HUES48 (cell line): Measurements from ENCODE around the gene TIMP4.

Experiments
- H3K27ac ChIP-seq: one replicate; pipeline ENCODE4 v1.7.0; 2013; ENCODE audit warnings: low read depth, low read length, inconsistent platforms
- H3K27me3 ChIP-seq: 2 replicates; pipeline ENCODE4 v1.6.1; 2013; ENCODE audit warnings: mild to moderate bottlenecking, low read length; ENCODE audit not compliant: control insufficient read depth, insufficient read depth
- H3K36me3 ChIP-seq: 2 replicates; pipeline ENCODE4 v1.6.1; 2013; ENCODE audit warnings: low read length; ENCODE audit not compliant: control insufficient read depth, insufficient read depth
- H3K4me1 ChIP-seq: 2 replicates; pipeline ENCODE4 v1.6.1; 2013; ENCODE audit warnings: mild to moderate bottlenecking, low read length; ENCODE audit not compliant: control insufficient read depth, insufficient read depth
- H3K4me3 ChIP-seq: 2 replicates; pipeline ENCODE4 v1.5.1; 2013; ENCODE audit warnings: mild to moderate bottlenecking, low read depth, low read length
- H3K9ac ChIP-seq: 2 replicates; pipeline ENCODE4 v1.6.1; 2013; ENCODE audit warnings: mild to moderate bottlenecking, low read depth, low read length, moderate library complexity
- H3K9me3 ChIP-seq: 2 replicates; pipeline ENCODE4 v1.6.1; 2013; ENCODE audit warnings: low read length; ENCODE audit not compliant: control insufficient read depth, insufficient read depth

Gene TIMP4

GRCh38 chr3:12192655-12193484 is 34.2 kb upstream of the TIMP4 start:
- Histone ChIP-seq H3K27me3 (no peaks in the 10 kb centered on the region), H3K4me3 (no peak overlapping the region), H3K4me1 (no peaks in the 10 kb centered on the region), H3K9ac (no peak overlapping the region), H3K9me3 (no peaks in the 10 kb centered on the region), H3K36me3 (no peaks in the 10 kb centered on the region), H3K27ac (no peak overlapping the region)

- Histone ChIP-seq H3K4me1 (no peaks in the 10 kb centered on the region), H3K9me3 (no peaks in the 10 kb centered on the region), H3K27me3 (no peaks in the 10 kb centered on the region), H3K9ac (no peak overlapping the region), H3K36me3 (no peaks in the 10 kb centered on the region), H3K4me3 (no peak overlapping the region), H3K27ac (no peak overlapping the region)
Observed at GRCh38 chr3:12192173-12192572, 33.5 kb upstream of the TIMP4 start.

- Histone ChIP-seq H3K4me1 (no peaks in the 10 kb centered on the region), H3K9ac (no peak overlapping the region), H3K27me3 (no peaks in the 10 kb centered on the region), H3K9me3 (no peaks in the 10 kb centered on the region), H3K4me3 (no peak overlapping the region), H3K27ac (no peak overlapping the region), H3K36me3 (no peaks in the 10 kb centered on the region)
Observed at GRCh38 chr3:12191559-12191958, 32.8 kb upstream of the TIMP4 start.

GRCh38 chr3:12190832-12191231 is 32.1 kb upstream of the TIMP4 start:
- Histone ChIP-seq H3K27ac (no peak overlapping the region), H3K27me3 (no peaks in the 10 kb centered on the region), H3K9ac (no peak overlapping the region)

GRCh38 chr3:12190221-12190807 is 31.6 kb upstream of the TIMP4 start:
- no peak overlapping the region for H3K4me3 ChIP-seq
- no peaks in the 10 kb centered on the region for H3K4me1 ChIP-seq
- H3K9me3 ChIP-seq = no peaks in the 10 kb centered on the region
- H3K36me3 ChIP-seq = no peaks in the 10 kb centered on the region
- H3K9ac ChIP-seq = no peak overlapping the region
- H3K27ac ChIP-seq = no peak overlapping the region
- H3K27me3 ChIP-seq = no peaks in the 10 kb centered on the region

More at GRCh38 chr3:12190832-12191231, 32.1 kb upstream of the TIMP4 start:
- no peak overlapping the region for H3K4me3 ChIP-seq
- H3K36me3 ChIP-seq = no peaks in the 10 kb centered on the region
- H3K4me1 ChIP-seq = no peaks in the 10 kb centered on the region
- H3K9me3 ChIP-seq = no peaks in the 10 kb centered on the region

GRCh38 chr3:12188681-12189287 is 30.1 kb upstream of the TIMP4 start:
- Histone ChIP-seq H3K36me3 (no peaks in the 10 kb centered on the region), H3K27ac (no peak overlapping the region), H3K9ac (no peak overlapping the region), H3K27me3 (no peaks in the 10 kb centered on the region), H3K4me1 (no peaks in the 10 kb centered on the region), H3K9me3 (no peaks in the 10 kb centered on the region), H3K4me3 (no peak overlapping the region)

GRCh38 chr3:12188328-12188648 is 29.6 kb upstream of the TIMP4 start:
- Histone ChIP-seq H3K9ac (no peak overlapping the region), H3K9me3 (no peaks in the 10 kb centered on the region), H3K4me1 (no peaks in the 10 kb centered on the region), H3K27ac (no peak overlapping the region), H3K4me3 (no peak overlapping the region), H3K36me3 (no peaks in the 10 kb centered on the region), H3K27me3 (no peaks in the 10 kb centered on the region)

GRCh38 chr3:12187448-12188327 is 29.0 kb upstream of the TIMP4 start:
- no peaks in the 10 kb centered on the region for H3K36me3 ChIP-seq
- H3K27ac ChIP-seq = no peak overlapping the region
- H3K9me3 ChIP-seq = no peaks in the 10 kb centered on the region
- H3K27me3 ChIP-seq = no peaks in the 10 kb centered on the region
- no peaks in the 10 kb centered on the region for H3K4me1 ChIP-seq
- no peak overlapping the region for H3K4me3 ChIP-seq
- no peak overlapping the region for H3K9ac ChIP-seq

GRCh38 chr3:12186515-12187286 is 28.0 kb upstream of the TIMP4 start:
- H3K4me1 ChIP-seq = no peaks in the 10 kb centered on the region
- H3K36me3 ChIP-seq = no peaks in the 10 kb centered on the region
- no peaks in the 10 kb centered on the region for H3K9me3 ChIP-seq
- no peak overlapping the region for H3K9ac ChIP-seq
- no peak overlapping the region for H3K4me3 ChIP-seq
- no peak overlapping the region for H3K27ac ChIP-seq
- H3K27me3 ChIP-seq = no peaks in the 10 kb centered on the region

GRCh38 chr3:12186046-12186445 is 27.3 kb upstream of the TIMP4 start:
- no peak overlapping the region for H3K27ac ChIP-seq
- no peak overlapping the region for H3K4me3 ChIP-seq

More at GRCh38 chr3:12186046-12186445, 27.3 kb upstream of the TIMP4 start:
- Histone ChIP-seq H3K9ac (no peak overlapping the region), H3K9me3 (no peaks in the 10 kb centered on the region), H3K27me3 (no peaks in the 10 kb centered on the region), H3K4me1 (no peaks in the 10 kb centered on the region), H3K36me3 (no peaks in the 10 kb centered on the region)
